ENCODE data around the gene AKNAD1.

GRCh38 chr1:108841703-108842102, 15.2 kb downstream of the AKNAD1 start:
- TF ChIP-seq SIN3A (IDR thresholded peaks at IDR 0.05; ENCODE audit: borderline replicate concordance, low read depth, low read length) (no peak), EP300 (IDR thresholded peaks at IDR 0.05; ENCODE audit: borderline replicate concordance in 1 of 2, low read depth in 1 of 2, low read length in 1 of 2) (no peak), CTCF (IDR thresholded peaks at IDR 0.05) (no peak), PBX3 (IDR thresholded peaks at IDR 0.05) (no peak), MAX (IDR thresholded peaks at IDR 0.05; ENCODE audit: low read depth) (no peak), FOXJ3 (CRISPR knock-in tag; IDR thresholded peaks at IDR 0.05) (no peak), TAF1 (IDR thresholded peaks at IDR 0.05; ENCODE audit: borderline replicate concordance, low read depth, low read length) (no peak), MEF2A (IDR thresholded peaks at IDR 0.05; ENCODE audit: borderline replicate concordance, low read depth) (no peak), REST (IDR thresholded peaks at IDR 0.05; ENCODE audit: low read depth, low read length) (no peak), GABPA (IDR thresholded peaks at IDR 0.05; ENCODE audit: low read depth) (no peak), ELF1 (IDR thresholded peaks at IDR 0.05) (no peak), RFX5 (IDR thresholded peaks at IDR 0.05; ENCODE audit: low read length) (no peak), EZH2phosphoT487 (IDR thresholded peaks at IDR 0.05; ENCODE audit: borderline replicate concordance, low read depth) (no peak)
